Spinal cord (tissue), 10 donors: Measurements from ENCODE around the gene SFXN3. TPM values are rescaled to one million over a fixed set of nuclear protein-coding genes. Genes with fewer than 3 reads are reported as not detected.

Experiments used
- DNase-seq, 6 donors: peaks; one replicate each; pipeline versions ENCODE4 v3.0.0 to v3.0.0-alpha.2; 2013 to 2015; ENCODE audit warnings: low spot score in 6 of 6, low read depth in 4 of 6
- H3K27ac ChIP-seq: one replicate; pipeline ENCODE4 v1.5.1; 2013; ENCODE audit warnings: low read depth, low read length, control low read depth
- H3K27me3 ChIP-seq: one replicate; pipeline ENCODE4 v1.6.1; 2013; ENCODE audit warnings: low read length; ENCODE audit not compliant: control insufficient read depth, insufficient read depth
- H3K36me3 ChIP-seq: one replicate; pipeline ENCODE4 v1.6.1; 2013; ENCODE audit warnings: low read length; ENCODE audit not compliant: control insufficient read depth, insufficient read depth
- H3K4me1 ChIP-seq: one replicate; pipeline ENCODE4 v1.6.1; 2013; ENCODE audit warnings: low read length; ENCODE audit not compliant: control insufficient read depth, insufficient read depth
- H3K4me3 ChIP-seq: one replicate; pipeline ENCODE4 v1.5.1; 2013; ENCODE audit warnings: low read depth, low read length, control low read depth
- H3K9me3 ChIP-seq: one replicate; pipeline ENCODE4 v1.6.1; 2013; ENCODE audit warnings: low read length; ENCODE audit not compliant: control insufficient read depth, insufficient read depth
- WGBS: methylation state at CpG from one replicate; pipeline ENCODE4 v1.1.5; 2013; ENCODE audit warnings: missing lambda C conversion rate; ENCODE audit not compliant: insufficient coverage; 5-methylcytosine and 5-hydroxymethylcytosine counted together
- polyA plus RNA-seq, 2 donors: library from polyadenylated mRNA; unstranded; fragments of 120-200 nt; gene quantifications; one replicate each; pipeline ENCODE4 v1.2.1, GENCODE V29; 2013; ENCODE audit not compliant: insufficient read length in 2 of 2
- total RNA-seq, 2 donors: library from RNA; depleted of rRNA in 1 of 2; stranded (reverse); fragments of 120-200 nt in 1 of 2; fragments of >200 nt in 1 of 2; gene quantifications; one replicate each; pipeline versions ENCODE4 v1.2.3 to v1.2.4, GENCODE V29; 2013 to 2014
- donor health status: healthy.

Gene SFXN3
- total and polyA plus RNA-seq, 4 donors: 27.1 to 55.8 (median 44.0) TPM

DNA sequence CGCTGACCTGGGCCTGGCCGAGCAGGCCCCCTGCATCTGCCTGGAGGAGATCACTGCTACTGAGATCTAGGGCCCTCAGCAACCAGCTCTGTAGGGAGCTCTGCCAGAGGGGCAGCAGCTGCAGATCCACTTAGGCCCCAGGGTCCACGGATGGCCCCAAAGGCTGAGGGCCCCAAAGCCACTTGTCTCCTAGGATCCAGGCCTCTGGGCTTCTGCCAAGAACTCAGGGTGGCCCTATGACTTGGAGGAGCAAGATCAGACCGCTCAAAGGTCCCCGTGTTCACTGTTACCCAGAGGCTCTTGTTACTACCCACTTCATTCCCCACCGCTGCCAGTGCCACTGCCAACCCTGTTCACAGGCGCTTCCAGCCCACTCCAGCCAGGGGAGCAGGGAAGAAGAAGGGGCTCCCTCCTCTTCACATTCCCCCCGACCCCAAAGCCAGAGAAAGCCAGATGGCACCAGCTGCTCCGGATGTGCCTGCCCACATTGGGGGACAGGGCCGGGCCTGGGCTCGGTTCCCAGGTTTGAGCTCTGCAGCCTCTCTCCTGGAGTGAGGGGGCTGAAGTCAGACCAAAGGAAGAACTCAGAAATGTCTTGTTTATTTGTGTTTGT is 23.8 kb upstream of the SFXN3 start:
- Histone ChIP-seq H3K4me1 (peaks cover 41% of the 10 kb centered on the region), H3K27ac (peak overlapping the region; percentile 29), H3K36me3 (peaks cover 59% of the 10 kb centered on the region), H3K9me3 (no peaks in the 10 kb centered on the region), H3K4me3 (no peak overlapping the region), H3K27me3 (no peaks in the 10 kb centered on the region)
- DNase-seq: no peak
- 44% methylated on average over 9 of the region's 11 CpGs for WGBS

DNA sequence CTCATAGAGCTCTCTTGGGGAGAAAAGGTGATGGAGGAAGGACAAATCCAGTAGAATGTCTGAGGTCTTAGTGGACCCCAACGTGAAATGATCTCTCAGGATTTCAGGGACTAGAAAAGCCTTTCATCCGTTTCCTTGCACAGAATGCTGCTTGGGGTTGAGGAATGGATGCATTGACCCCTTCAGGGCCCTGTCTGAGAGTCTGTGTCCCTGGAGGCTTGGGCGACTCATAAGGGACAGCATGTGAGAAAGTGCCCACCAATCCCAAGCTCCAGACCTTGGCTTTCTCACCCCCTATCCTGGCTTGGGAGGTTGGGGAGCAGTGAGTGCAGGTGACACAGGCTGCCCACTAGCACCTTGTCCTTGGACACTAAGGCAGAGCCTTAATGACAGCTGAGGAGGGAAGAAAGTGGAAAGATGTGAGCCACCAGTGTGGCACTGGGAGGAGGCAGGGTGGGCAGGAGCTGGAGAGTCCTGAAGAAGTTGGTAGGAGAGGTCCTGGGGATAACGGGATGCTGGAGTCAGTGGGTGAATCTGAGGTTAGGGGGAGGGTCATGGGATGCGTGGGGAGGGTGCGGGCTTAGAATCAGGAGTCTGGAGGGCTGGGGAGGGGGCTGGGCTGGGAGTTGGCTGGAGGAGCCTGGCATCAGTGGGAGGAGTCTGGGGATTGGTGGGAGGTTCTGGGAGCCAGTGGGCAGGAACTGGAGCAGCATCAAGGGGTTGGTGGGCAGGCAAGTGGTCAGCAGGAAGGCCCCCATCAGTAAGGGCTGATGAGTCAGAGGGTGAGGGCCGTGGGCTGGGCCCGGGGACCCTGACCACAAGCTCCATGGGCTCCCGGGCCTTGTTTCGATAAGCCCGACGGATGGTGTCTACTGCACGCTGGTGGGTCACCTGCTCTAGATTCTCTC is 22.9 kb upstream of the SFXN3 start:
- DNase-seq: no peak
- H3K36me3 ChIP-seq: peaks cover 50% of the 10 kb centered on the region
- H3K4me1 ChIP-seq: peaks cover 39% of the 10 kb centered on the region
- no peak overlapping the region for H3K4me3 ChIP-seq
- H3K27ac ChIP-seq: no peak overlapping the region
- H3K27me3 ChIP-seq: no peaks in the 10 kb centered on the region
- no peaks in the 10 kb centered on the region for H3K9me3 ChIP-seq
- WGBS: 68% methylated on average over 11 of the region's 13 CpGs

DNA sequence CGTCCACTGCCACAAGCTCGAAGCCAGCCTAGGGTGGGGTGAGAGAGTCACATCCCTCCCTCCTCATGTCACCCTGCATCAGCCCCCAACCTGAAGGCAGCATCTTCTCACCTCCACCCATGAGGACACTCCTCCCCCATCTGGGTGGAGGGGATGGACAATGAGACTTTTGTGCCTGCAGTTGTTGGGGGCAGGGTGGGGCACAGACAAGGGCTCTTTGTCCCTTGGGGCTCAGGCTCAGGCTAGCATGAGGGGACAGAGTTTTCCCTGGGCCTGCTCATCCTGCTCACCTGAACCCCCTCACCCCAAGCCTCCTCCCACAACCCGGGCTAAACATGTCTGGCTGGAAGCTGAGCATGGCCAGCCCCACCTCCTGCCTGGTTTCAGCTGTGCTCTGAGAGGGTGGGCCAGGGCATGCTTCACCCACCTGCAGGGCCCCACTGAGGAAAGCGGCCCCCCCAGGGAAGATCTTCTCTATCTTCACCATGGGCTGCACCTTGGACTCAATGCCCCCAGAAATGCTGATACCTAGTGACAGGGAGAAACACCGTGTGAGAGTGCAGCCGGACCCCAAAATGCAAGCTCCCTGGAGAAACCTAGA is 22.1 kb upstream of the SFXN3 start:
- 84% methylated on average over 4 of the region's 6 CpGs for WGBS

DNA sequence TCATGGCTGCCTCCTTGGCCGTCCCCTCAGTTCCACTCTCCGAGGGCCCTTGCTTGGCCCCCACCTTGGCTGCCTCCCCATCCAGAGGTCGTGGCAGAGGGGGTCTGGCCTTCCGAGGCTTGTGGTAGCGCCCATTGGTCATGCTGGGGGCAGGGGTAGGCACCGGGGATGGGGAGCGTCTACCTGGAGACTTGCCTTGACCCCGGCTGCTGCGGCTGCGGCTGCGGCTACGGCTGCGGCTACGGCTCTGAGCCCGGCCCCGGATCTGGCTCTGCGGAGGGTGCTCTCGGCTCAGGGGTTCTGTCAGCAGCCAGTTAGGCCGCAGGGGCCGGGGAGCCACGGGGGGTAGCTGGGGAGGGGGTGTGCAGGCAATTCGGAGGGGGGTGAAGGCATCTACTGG is 20.7 kb upstream of the SFXN3 start:
- no peak overlapping the region for H3K4me3 ChIP-seq
- peaks cover 44% of the 10 kb centered on the region for H3K4me1 ChIP-seq
- no peaks in the 10 kb centered on the region for H3K27me3 ChIP-seq
- H3K27ac ChIP-seq: no peak overlapping the region
- 94% methylated on average over 17 of the region's 22 CpGs for WGBS
- peaks cover 31% of the 10 kb centered on the region for H3K36me3 ChIP-seq
- no peaks in the 10 kb centered on the region for H3K9me3 ChIP-seq
- DNase-seq: no peak

More for the DNA sequence above, 22.1 kb upstream of the SFXN3 start:
- Histone ChIP-seq H3K36me3 (peaks cover 42% of the 10 kb centered on the region), H3K4me1 (peaks cover 42% of the 10 kb centered on the region), H3K4me3 (no peak overlapping the region), H3K9me3 (no peaks in the 10 kb centered on the region), H3K27me3 (no peaks in the 10 kb centered on the region), H3K27ac (no peak overlapping the region)
- no peak for DNase-seq

DNA sequence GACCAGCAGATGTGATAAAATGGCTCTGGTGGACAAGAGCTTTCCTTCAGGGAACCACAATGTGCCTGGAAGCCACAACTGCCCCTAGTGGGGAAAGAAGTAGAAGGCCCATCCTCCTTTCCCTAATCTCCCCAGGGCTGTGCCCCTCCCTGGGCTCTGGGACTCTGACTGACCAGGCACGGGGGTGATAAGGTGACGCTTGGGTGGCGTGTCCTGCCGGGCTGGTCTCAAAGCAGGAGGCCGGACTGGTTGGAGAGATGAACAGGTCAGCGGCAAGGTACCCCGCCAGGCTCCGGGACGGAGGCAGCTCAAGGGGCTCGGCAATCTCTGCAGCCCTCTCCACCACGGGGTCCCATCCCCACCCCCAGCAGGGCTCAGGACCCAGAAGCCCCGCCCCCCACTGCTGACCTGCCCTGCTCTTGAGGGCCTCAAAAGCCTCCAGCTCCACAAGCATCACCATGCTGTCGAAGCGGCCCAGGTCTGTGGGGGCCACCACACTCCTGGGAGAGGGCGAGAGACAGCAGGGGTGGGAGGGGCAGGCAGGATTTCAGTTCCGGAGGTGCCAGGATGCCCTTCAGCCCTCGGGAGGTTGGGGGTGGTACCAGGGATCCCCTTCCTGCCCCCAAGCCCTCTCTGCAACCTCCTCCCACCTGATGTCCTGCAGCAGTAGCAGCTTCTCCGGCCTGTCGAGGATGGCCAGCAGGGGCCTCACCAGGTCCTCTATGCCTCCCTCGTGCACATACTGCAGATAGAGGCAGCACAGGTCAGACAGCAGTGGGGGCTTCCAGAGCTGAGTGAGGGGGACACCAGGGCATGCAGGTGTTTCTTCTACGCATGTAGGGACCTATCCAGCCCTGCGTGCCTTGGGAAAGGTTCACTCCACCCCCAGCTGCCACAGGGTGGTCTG is 19.3 kb upstream of the SFXN3 start:
- H3K27ac ChIP-seq: no peak overlapping the region
- H3K4me3 ChIP-seq: no peak overlapping the region
- 47% methylated on average over 14 of the region's 22 CpGs for WGBS
- no peak for DNase-seq
- H3K27me3 ChIP-seq: peaks cover 10% of the 10 kb centered on the region
- H3K36me3 ChIP-seq: peaks cover 19% of the 10 kb centered on the region
- no peaks in the 10 kb centered on the region for H3K9me3 ChIP-seq
- H3K4me1 ChIP-seq: peaks cover 36% of the 10 kb centered on the region

DNA sequence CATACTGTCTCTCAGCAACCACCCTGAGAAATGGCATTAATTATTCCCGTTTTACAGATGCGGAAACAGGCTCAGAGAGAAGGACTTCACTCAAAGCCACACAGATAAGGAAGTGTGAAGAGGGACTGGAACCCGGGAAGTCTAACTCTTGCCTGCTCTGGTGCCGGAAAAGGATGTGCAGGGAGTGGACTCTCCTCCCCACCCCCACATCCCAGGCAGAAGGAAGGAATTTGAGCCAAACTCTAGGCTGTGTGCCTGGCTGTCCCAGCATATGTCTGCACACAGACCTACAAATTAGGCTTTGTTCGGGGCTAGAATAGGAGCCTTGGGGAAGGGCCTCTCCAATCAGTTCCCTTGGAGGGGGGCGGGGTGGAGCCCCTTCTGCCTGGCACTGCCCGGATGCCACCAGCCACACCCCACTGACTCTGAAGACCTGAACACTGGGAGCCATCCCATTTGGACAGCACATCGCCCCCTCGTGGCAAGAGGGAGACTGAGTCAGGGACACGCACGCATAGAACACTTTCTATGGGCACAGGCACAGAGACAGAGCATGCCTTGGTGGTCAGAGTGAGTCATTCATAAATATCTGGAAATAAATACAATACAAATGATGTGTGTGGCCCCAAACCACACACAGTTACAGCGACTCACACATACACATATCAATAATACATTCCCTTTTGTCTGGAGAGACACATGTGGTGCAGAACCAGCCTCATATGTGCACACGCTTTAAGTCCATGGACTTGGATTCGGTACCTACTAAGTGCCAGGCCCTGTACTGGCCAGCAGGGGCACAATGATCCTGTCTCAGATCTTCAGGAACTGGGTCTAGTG is 18.3 kb upstream of the SFXN3 start:
- Histone ChIP-seq H3K27ac (no peak overlapping the region), H3K4me3 (no peak overlapping the region), H3K4me1 (peaks cover 28% of the 10 kb centered on the region), H3K27me3 (peaks cover 17% of the 10 kb centered on the region), H3K36me3 (peaks cover 11% of the 10 kb centered on the region), H3K9me3 (no peaks in the 10 kb centered on the region)
- DNase-seq: peak in 4 of 6 donors; percentile 48 to 91 (median 72)
- WGBS: 20% methylated on average over 9 of the region's 14 CpGs

DNA sequence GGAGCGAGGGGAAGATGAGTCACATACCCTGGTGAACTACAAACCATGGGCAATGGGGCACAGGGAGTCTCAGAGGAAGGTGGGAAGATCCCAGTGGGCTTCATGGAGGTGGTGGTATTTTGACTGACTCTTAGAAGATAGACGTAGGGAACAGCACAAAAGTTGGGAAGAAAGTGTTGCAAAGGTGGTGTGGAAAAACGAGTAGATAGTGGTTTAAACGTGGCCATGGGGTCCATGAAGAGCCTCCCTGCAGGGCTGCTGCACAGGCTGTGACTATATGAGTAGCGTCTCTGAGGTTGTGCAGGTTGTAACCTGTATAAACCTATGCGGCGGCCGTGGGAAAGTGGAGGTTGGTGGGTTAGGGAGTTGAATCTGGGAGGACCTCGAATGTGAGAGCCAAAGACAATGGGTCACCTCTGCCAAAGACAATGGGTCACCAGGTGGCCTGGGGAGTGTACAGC is 17.6 kb upstream of the SFXN3 start:
- Histone ChIP-seq H3K27me3 (peaks cover 23% of the 10 kb centered on the region), H3K36me3 (peaks cover 8% of the 10 kb centered on the region), H3K4me3 (no peak overlapping the region), H3K27ac (no peak overlapping the region), H3K4me1 (peaks cover 23% of the 10 kb centered on the region), H3K9me3 (no peaks in the 10 kb centered on the region)
- no peak for DNase-seq
- WGBS: 69% methylated on average over 9 of the region's 9 CpGs

DNA sequence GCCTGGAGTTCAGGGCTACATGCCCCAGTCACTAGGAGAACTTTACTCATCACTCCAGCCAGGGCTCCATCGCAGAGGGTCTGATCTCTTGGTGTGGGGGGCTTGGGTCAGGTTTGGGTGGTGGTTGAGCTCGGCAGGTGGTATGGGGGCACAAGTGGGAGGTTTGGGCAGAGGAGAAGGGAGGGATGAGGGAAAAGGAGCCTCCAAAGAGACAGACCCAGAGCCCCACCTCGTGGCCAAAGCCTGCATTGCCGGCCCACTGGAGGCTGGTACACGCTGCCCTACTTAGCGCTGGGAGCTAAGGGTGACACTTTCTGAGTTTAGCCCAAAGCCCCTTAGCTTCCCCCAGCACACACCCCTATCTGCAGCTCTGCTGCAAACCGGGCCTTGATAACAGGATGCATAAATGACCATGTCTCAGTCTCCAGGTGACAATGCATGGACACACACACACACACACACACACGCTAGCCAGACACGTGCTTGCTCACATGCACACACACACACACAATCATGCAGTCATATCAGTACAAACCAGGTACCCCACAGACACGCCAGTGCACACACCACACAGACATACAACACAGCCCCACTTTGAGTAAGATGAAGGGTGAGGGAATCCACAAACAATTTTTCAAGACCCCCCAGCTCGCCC is 16.7 kb upstream of the SFXN3 start:
- peaks cover 32% of the 10 kb centered on the region for H3K27me3 ChIP-seq
- H3K27ac ChIP-seq: no peak overlapping the region

More for the DNA sequence above, 16.7 kb upstream of the SFXN3 start:
- Histone ChIP-seq H3K4me1 (peaks cover 23% of the 10 kb centered on the region), H3K36me3 (peaks cover 2% of the 10 kb centered on the region), H3K9me3 (no peaks in the 10 kb centered on the region), H3K4me3 (no peak overlapping the region)
- 22% methylated on average over 10 of the region's 11 CpGs for WGBS
- DNase-seq: peak in 4 of 6 donors; percentile 37 to 83 (median 60)
